GM23248 (cell line): ENCODE results near the gene FLOT2.

Experiments used
- EZH2 ChIP-seq: fragments of 200-600 bp; sonication (generic); IDR thresholded peaks from 2 replicates; pipeline ENCODE4 v1.6.1; 2018; ENCODE audit warnings: antibody characterized with exemption, mild to moderate bottlenecking; ENCODE audit not compliant: insufficient read depth, poor library complexity, severe bottlenecking
- EZH2phosphoT487 ChIP-seq: fragments of 200-600 bp; sonication (generic); IDR thresholded peaks from 2 replicates; pipeline ENCODE4 v1.6.1; 2018; ENCODE audit warnings: antibody characterized with exemption, moderate library complexity, mild to moderate bottlenecking, low read depth; ENCODE audit not compliant: insufficient read depth

DNA sequence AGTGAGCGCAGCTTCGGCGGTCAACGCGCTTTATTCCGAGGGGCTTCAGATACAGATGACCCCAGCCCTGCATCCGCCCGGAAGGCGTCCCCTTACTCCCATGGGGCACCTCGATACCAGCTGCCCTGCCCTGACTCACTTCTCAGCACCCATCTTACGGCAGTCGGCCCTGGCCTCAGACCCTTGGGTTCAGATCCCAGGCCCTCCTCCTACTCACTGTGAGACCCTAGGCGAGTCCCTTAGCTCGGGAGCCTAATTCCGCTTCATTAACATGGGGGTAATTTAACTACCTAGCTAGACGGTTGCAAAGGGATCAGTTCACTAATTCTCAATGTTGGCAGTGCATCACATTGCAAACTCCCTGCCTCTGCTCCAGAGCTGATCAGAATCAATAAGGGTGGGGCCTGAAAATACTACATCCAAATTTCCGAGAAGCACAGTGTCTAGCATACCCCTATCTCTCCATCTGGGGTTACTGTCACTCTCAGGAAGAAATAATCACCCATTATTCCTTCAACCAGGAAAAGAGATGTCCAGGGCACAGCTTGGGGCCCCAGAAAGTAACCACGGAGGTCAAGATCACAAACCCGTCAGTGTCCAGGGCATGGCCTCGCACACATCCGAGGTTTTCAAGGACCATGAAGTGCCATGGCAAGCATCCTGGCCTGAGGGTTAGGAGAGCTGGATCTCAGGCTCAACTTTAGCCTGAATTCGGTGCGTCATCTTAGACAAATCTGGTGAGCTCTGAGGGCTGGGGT is 415 bp upstream of the FLOT2 start:
- TF ChIP-seq EZH2: no peak
- TF ChIP-seq EZH2phosphoT487: no peak
